Loucy (cell line): ENCODE data around the gene GPC5.
A peak's percentile ranks its signal among the peaks of the same experiment; 100 is the strongest.

ENCODE experiments used
- H2AFZ ChIP-seq: fragments of 200-600 bp; sonication (generic); 2 replicates; pipeline ENCODE4 v1.6.0; 2016; ENCODE audit warnings: antibody characterized with exemption, mild to moderate bottlenecking, low read length, moderate library complexity
- H3F3A ChIP-seq: fragments of 200-600 bp; 2 replicates; pipeline ENCODE4 v1.6.0; 2016; ENCODE audit warnings: antibody characterized with exemption, low read depth, mild to moderate bottlenecking
- H3K27me3 ChIP-seq: fragments of 200-600 bp; sonication (generic); 2 replicates; pipeline ENCODE4 v1.6.1; 2014; ENCODE audit warnings: low read length, mild to moderate bottlenecking; ENCODE audit not compliant: insufficient read depth, poor library complexity, severe bottlenecking
- H3K36me3 ChIP-seq: fragments of 200-600 bp; sonication (generic); 2 replicates; pipeline ENCODE4 v1.6.1; 2016; ENCODE audit warnings: low read length; ENCODE audit not compliant: insufficient read depth
- H3K4me1 ChIP-seq: fragments of 200-600 bp; sonication (generic); 2 replicates; pipeline ENCODE4 v1.5.1; 2014; ENCODE audit warnings: low read length, mild to moderate bottlenecking; ENCODE audit not compliant: insufficient read depth, poor library complexity, severe bottlenecking
- H3K4me2 ChIP-seq: fragments of 200-600 bp; sonication (generic); 2 replicates; pipeline ENCODE4 v1.6.0; 2014; ENCODE audit warnings: antibody characterized with exemption, low read length, low read depth, mild to moderate bottlenecking; ENCODE audit not compliant: poor library complexity, severe bottlenecking
- H3K4me3 ChIP-seq: fragments of 200-600 bp; sonication (generic); 2 replicates; pipeline ENCODE4 v1.5.1; 2014; ENCODE audit warnings: low read length, mild to moderate bottlenecking, mixed read lengths; ENCODE audit not compliant: poor library complexity, severe bottlenecking
- H3K79me2 ChIP-seq: fragments of 200-600 bp; sonication (generic); 2 replicates; pipeline ENCODE4 v1.6.1; 2014; ENCODE audit warnings: low read length; ENCODE audit not compliant: insufficient read depth
- H3K9ac ChIP-seq: fragments of 200-600 bp; sonication (generic); 2 replicates; pipeline ENCODE4 v1.6.0; 2014; ENCODE audit warnings: mild to moderate bottlenecking, low read depth, low read length, moderate library complexity; ENCODE audit not compliant: poor library complexity, severe bottlenecking
- H3K9me2 ChIP-seq: fragments of 200-600 bp; sonication (generic); replicated peaks from 2 replicates; pipeline ENCODE4 v1.6.1; 2016; ENCODE audit warnings: low read depth, low read length, mixed read lengths
- H3K9me3 ChIP-seq: fragments of 200-600 bp; sonication (generic); 2 replicates; pipeline ENCODE4 v1.6.1; 2014; ENCODE audit warnings: mild to moderate bottlenecking, antibody characterized with exemption, low read length, low read depth; ENCODE audit not compliant: insufficient read depth
- H4K20me1 ChIP-seq: fragments of 200-600 bp; sonication (generic); 2 replicates; pipeline ENCODE4 v1.6.0; 2014; ENCODE audit warnings: antibody characterized with exemption, low read length, mild to moderate bottlenecking; ENCODE audit not compliant: insufficient read depth, poor library complexity, severe bottlenecking
- CTCF ChIP-seq: fragments of 200-600 bp; sonication (generic); conservative IDR thresholded peaks from 2 replicates; pipeline ENCODE4 v1.5.1; 2014; ENCODE audit warnings: mild to moderate bottlenecking, antibody characterized with exemption, low read length
- EZH2phosphoT487 ChIP-seq: fragments of 200-600 bp; IDR thresholded peaks from 2 replicates; pipeline ENCODE4 v1.6.1; 2018; ENCODE audit warnings: antibody characterized with exemption, mild to moderate bottlenecking, moderate library complexity, borderline replicate concordance

Gene GPC5

DNA sequence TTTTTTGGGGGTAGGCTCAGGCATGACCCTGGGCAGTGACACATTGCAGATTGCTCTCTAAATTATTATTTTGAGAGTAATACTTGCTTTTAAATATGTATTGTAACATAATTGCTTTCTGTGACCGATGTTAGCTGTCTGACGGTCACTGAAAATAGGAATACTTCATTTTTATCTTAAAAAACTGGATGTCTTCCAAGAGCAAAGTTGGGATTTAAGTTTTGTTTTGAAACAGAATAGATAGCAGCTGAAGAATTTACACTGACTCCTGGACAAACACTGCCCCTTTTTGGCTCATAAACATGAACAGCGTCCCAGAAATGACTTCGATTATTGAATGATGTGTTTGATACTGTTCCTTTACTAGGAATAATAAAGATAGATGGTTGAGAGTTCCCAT is 535.9 kb downstream of the GPC5 start:
- no peak overlapping the region for H3K9ac ChIP-seq

GRCh38 chr13:91946498-91947070 is 548.2 kb downstream of the GPC5 start:
- Histone ChIP-seq H2AFZ (no peak overlapping the region), H3K4me2 (no peak overlapping the region), H3K4me3 (no peak overlapping the region), H3K27me3 (no peaks in the 10 kb centered on the region), H4K20me1 (no peaks in the 10 kb centered on the region), H3K4me1 (no peaks in the 10 kb centered on the region), H3F3A (no peaks in the 10 kb centered on the region), H3K9ac (no peak overlapping the region), H3K9me3 (no peaks in the 10 kb centered on the region), H3K9me2 (no peaks in the 10 kb centered on the region), H3K36me3 (no peaks in the 10 kb centered on the region), H3K79me2 (no peaks in the 10 kb centered on the region)
- TF ChIP-seq EZH2phosphoT487 (no peak), CTCF (peak; percentile 62)

More for the DNA sequence above, 535.9 kb downstream of the GPC5 start:
- Histone ChIP-seq H3K36me3 (no peaks in the 10 kb centered on the region), H3K9me3 (no peaks in the 10 kb centered on the region), H3F3A (no peaks in the 10 kb centered on the region), H2AFZ (no peak overlapping the region), H3K4me1 (no peaks in the 10 kb centered on the region), H3K4me3 (no peak overlapping the region), H3K79me2 (no peaks in the 10 kb centered on the region), H3K9me2 (no peaks in the 10 kb centered on the region), H4K20me1 (no peaks in the 10 kb centered on the region), H3K27me3 (no peaks in the 10 kb centered on the region), H3K4me2 (no peak overlapping the region)
- TF ChIP-seq CTCF (no peak), EZH2phosphoT487 (no peak)

- H3K9me2 ChIP-seq, result no peaks in the 10 kb centered on the region
- H2AFZ ChIP-seq, result no peak overlapping the region
- H3K4me2 ChIP-seq, result no peak overlapping the region
- no peaks in the 10 kb centered on the region for H3K36me3 ChIP-seq
- no peaks in the 10 kb centered on the region for H4K20me1 ChIP-seq
- no peaks in the 10 kb centered on the region for H3F3A ChIP-seq
- TF ChIP-seq CTCF (no peak), EZH2phosphoT487 (no peak)
- H3K9me3 ChIP-seq, result no peaks in the 10 kb centered on the region
- H3K4me1 ChIP-seq, result no peaks in the 10 kb centered on the region
- no peaks in the 10 kb centered on the region for H3K79me2 ChIP-seq
- H3K27me3 ChIP-seq, result no peaks in the 10 kb centered on the region
- H3K4me3 ChIP-seq, result no peak overlapping the region
- no peak overlapping the region for H3K9ac ChIP-seq
Measured at GRCh38 chr13:91948736-91949135, 550.3 kb downstream of the GPC5 start.
